ENCODE measurements around the gene DDX20. TPM values are rescaled to one million over a fixed set of nuclear protein-coding genes. Genes with fewer than 3 reads are reported as not detected.
"Not testable (repeated sequence)": the region's sequence is repeated elsewhere in the genome, so short reads cannot be mapped to it uniquely, and the experiment has no call there.

Gene DDX20
- total and polyA plus RNA-seq, 3 experiments from 2014 or later, result 9.8 to 22.7 (median 21.8) TPM

DNA sequence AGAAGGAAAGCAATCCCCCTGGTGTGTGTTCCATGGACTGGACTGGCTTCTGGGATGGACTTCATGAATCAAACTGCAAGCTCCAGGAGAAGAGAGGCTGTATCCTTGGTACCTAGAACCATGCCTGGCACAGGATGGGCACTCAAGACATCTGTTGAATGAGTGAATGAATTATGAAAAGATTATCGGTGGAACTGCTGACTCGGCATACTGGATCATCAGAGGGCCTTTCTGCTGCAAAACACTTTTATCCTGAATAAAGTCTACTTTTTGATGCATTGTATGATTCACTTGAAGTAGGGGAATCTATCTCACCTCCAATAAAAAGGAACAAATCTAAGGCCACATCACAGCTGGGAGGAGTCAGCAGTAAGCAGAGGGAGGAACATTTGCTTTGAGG is 42.9 kb downstream of the DDX20 start:
- Mint-ChIP-seq H3K9me3 (peaks cover 0 to 2% (median 0%) of the 10 kb centered on the region in 5 donors), H3K4me3 (no peak overlapping the region), H3K27ac (no peak overlapping the region), H3K4me1 (no peaks in the 10 kb centered on the region), H3K27me3 (peaks cover 13 to 26% of the 10 kb centered on the region in 2 donors), H3K36me3 (peaks cover 0 to 2% (median 0%) of the 10 kb centered on the region in 3 donors)
- Histone ChIP-seq H3K36me3 (ENCODE audit: insufficient read depth, low read length) (no peaks in the 10 kb centered on the region), H3K4me3 (ENCODE audit: low read length) (no peak overlapping the region), H3K9me3 (ENCODE audit: low read length) (no peaks in the 10 kb centered on the region), H3K27ac (ENCODE audit: low read depth, low read length) (no peak overlapping the region), H3K27me3 (ENCODE audit: insufficient read depth, low read length, poor library complexity, severe bottlenecking) (peaks cover 8% of the 10 kb centered on the region), H3K4me1 (ENCODE audit: insufficient read depth, low read length) (no peaks in the 10 kb centered on the region)
- ChIA-PET CTCF (no interaction called here), POLR2A (no interaction called here)
- DNase-seq, result no peak

DNA sequence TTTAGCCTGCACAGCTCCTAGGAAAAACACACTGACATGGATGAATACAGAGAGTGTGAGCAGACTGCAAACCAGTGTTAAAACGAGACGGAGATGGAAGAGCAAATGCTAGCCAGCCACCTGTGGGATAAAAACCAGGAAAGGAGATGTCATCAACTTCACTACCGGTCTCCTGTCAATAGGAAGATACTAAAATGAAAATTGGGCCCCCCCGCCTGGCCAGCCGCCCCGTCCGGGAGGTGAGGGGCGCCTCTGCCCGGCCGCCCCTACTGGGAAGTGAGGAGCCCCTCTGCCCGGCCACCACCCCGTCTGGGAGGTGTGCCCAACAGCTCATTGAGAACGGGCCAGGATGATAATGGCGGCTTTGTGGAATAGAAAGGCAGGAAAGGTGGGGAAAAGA is 44.0 kb downstream of the DDX20 start:
- H3K27ac ChIP-seq (ENCODE audit: low read depth, low read length); H3K27me3 ChIP-seq (ENCODE audit: insufficient read depth, low read length, poor library complexity, severe bottlenecking); H3K4me3 ChIP-seq (ENCODE audit: low read length); POLR2A ChIA-PET; H3K27ac Mint-ChIP-seq; H3K4me1 ChIP-seq (ENCODE audit: insufficient read depth, low read length); DNase-seq; H3K9me3 Mint-ChIP-seq; H3K9me3 ChIP-seq (ENCODE audit: low read length); CTCF ChIA-PET; H3K4me1 Mint-ChIP-seq; H3K4me3 Mint-ChIP-seq; H3K36me3 Mint-ChIP-seq; H3K36me3 ChIP-seq (ENCODE audit: insufficient read depth, low read length): not testable (repeated sequence)
- H3K27me3 Mint-ChIP-seq, result peaks cover 4 to 23% of the 10 kb centered on the region in 2 donors

DNA sequence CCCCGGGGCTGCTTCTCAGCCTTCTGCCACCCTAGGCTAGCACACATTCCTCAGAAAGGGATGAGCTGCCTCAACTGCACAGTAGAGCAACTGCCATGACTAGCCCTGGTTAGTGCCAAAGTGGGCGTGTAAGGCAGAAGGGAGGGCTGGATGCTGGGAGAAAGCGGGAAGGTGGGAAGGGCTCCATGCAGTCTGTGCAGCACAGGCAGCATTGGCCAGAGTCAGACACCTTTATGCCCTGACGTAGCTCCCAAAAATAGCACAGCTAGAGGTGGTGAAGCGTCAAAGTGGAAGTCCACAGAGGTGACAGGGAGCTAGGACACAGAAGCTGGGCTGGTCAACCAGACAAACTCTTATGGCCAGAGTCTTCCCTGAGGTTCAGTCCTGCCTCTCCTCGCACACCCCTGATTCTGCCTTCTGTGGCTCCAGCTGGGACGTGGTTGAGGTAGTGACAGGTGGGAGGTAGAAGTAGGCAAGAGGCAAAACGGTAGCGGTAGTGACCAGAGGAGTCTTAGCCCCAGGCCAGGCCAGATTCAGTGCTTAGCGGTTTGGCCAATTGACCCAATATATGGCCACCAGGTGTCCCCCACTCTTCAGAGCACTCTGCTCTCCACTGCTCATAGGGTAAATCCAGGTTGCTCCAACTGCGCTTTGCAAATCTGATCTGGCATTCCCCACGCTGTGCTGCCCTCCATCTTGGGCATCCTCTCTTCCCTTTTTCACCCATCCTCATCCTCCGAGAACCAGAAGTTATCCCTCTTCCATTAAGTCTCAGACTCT is 45.6 kb downstream of the DDX20 start:
- ChIA-PET CTCF (no interaction called here), POLR2A (no interaction called here)
- no peak for DNase-seq
- peaks cover 0 to 2% (median 0%) of the 10 kb centered on the region in 5 donors for H3K9me3 Mint-ChIP-seq
- peaks cover 0 to 2% (median 0%) of the 10 kb centered on the region in 3 donors for H3K36me3 Mint-ChIP-seq
- no peak overlapping the region for H3K27ac Mint-ChIP-seq
- Histone ChIP-seq H3K9me3 (ENCODE audit: low read length) (no peaks in the 10 kb centered on the region), H3K4me1 (ENCODE audit: insufficient read depth, low read length) (no peaks in the 10 kb centered on the region), H3K4me3 (ENCODE audit: low read length) (no peak overlapping the region), H3K27me3 (ENCODE audit: insufficient read depth, low read length, poor library complexity, severe bottlenecking) (peaks cover 8% of the 10 kb centered on the region), H3K27ac (ENCODE audit: low read depth, low read length) (no peak overlapping the region), H3K36me3 (ENCODE audit: insufficient read depth, low read length) (no peaks in the 10 kb centered on the region)
- no peak overlapping the region for H3K4me3 Mint-ChIP-seq
- peaks cover 2 to 18% of the 10 kb centered on the region in 2 donors for H3K27me3 Mint-ChIP-seq
- peaks cover 0 to under 1% (median 0%) of the 10 kb centered on the region in 3 donors for H3K4me1 Mint-ChIP-seq

DNA sequence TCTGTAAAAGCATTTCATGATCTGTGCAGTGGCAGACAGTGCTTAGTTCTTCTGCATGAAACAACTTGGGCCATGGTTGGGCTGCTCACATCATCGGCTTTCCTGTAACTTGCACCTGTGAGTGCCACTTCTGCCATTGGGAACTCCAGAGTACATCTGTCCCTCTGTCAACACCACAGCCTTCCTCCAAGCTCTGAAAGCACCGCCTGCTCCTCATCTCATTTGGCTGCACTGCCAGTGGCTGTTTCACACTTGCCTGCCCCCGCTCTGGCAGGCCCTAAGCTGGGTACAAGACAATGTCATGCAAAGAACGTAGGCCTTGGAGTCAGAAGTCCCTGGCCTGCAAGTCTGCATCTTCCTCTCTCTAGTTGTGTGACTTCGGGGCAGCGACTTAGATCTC is 46.4 kb downstream of the DDX20 start:
- H3K9me3 Mint-ChIP-seq, result peaks cover 0 to 2% (median 0%) of the 10 kb centered on the region in 5 donors
- H3K36me3 Mint-ChIP-seq, result peaks cover 0 to 2% (median 0%) of the 10 kb centered on the region in 3 donors
- no peak overlapping the region for H3K27ac ChIP-seq (ENCODE audit: low read depth, low read length)
- peaks cover 8% of the 10 kb centered on the region for H3K27me3 ChIP-seq (ENCODE audit: insufficient read depth, low read length, poor library complexity, severe bottlenecking)
- no peaks in the 10 kb centered on the region for H3K9me3 ChIP-seq (ENCODE audit: low read length)
- H3K27ac Mint-ChIP-seq, result no peak overlapping the region
- no peak overlapping the region for H3K4me3 ChIP-seq (ENCODE audit: low read length)
- peaks cover 2 to 18% of the 10 kb centered on the region in 2 donors for H3K27me3 Mint-ChIP-seq
- peaks cover 7 to 8% (median 7%) of the 10 kb centered on the region in 3 donors for H3K4me1 Mint-ChIP-seq
- no peak overlapping the region for H3K4me3 Mint-ChIP-seq
- no peaks in the 10 kb centered on the region for H3K4me1 ChIP-seq (ENCODE audit: insufficient read depth, low read length)
- no peak for DNase-seq
- ChIA-PET CTCF (no interaction called here), POLR2A (no interaction called here)
- H3K36me3 ChIP-seq (ENCODE audit: insufficient read depth, low read length), result no peaks in the 10 kb centered on the region

DNA sequence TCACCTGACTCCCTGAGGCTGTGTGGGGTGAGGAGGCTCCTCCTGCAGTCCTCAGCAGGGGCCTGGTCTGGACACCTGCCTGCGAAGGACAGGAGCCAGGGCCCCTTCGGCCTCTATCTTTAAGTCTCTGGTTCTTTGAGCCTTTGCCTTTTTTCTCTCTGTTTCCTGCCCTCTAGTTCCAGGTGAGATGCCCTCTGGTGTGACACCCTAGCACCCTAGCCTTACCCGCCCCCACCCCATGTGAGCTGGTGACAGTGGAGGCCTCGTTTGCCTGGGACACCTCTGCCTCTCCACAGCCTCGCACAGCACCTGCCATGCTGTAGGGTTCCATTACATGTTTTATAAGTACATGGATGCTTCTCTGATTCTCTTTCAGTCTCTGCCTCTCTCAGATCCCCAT is 47.3 kb downstream of the DDX20 start:
- H3K4me3 Mint-ChIP-seq, result no peak overlapping the region
- H3K36me3 Mint-ChIP-seq, result peaks cover 0 to 2% (median 0%) of the 10 kb centered on the region in 3 donors
- H3K27me3 Mint-ChIP-seq, result peaks cover 2 to 18% of the 10 kb centered on the region in 2 donors
- peaks cover 7 to 8% (median 7%) of the 10 kb centered on the region in 3 donors for H3K4me1 Mint-ChIP-seq
- H3K9me3 Mint-ChIP-seq, result peaks cover 0 to 2% (median 0%) of the 10 kb centered on the region in 5 donors
- H3K9me3 ChIP-seq (ENCODE audit: low read length), result no peaks in the 10 kb centered on the region
- no peak for DNase-seq
- POLR2A ChIA-PET, result no interaction called here
- H3K4me1 ChIP-seq (ENCODE audit: insufficient read depth, low read length), result no peaks in the 10 kb centered on the region
- peaks cover 3% of the 10 kb centered on the region for H3K27me3 ChIP-seq (ENCODE audit: insufficient read depth, low read length, poor library complexity, severe bottlenecking)
- CTCF ChIA-PET, result no interaction called here
- H3K27ac ChIP-seq (ENCODE audit: low read depth, low read length), result no peak overlapping the region
- no peaks in the 10 kb centered on the region for H3K36me3 ChIP-seq (ENCODE audit: insufficient read depth, low read length)
- no peak overlapping the region for H3K4me3 ChIP-seq (ENCODE audit: low read length)
- no peak overlapping the region for H3K27ac Mint-ChIP-seq

DNA sequence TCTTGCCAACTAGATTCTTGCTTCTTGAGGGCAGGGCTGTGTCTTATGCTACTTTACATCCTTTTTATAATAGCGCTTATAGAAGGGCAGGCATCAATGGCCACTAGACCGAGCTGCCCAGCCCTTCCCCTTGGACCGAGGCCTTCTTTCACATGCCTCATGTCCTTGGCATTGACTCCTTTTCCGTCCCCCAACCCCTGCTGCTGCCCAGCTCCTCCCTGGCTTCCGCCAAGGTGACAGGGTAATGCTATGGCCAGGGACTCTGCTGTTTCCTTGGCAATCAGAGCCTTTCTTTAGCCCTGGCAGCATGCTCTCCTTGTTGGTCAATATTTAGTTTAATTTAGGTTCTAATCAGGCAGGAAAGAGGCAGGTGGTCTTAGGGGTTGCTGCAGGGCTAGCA is 48.2 kb downstream of the DDX20 start:
- CTCF ChIA-PET, result no interaction called here
- H3K27me3 Mint-ChIP-seq, result peaks cover 2 to 18% of the 10 kb centered on the region in 2 donors
- POLR2A ChIA-PET, result no interaction called here
- peaks cover 0 to 2% (median 0%) of the 10 kb centered on the region in 3 donors for H3K36me3 Mint-ChIP-seq
- H3K4me1 Mint-ChIP-seq, result peaks cover 7 to 8% (median 7%) of the 10 kb centered on the region in 3 donors
- H3K27ac ChIP-seq (ENCODE audit: low read depth, low read length), result no peak overlapping the region
- no peaks in the 10 kb centered on the region for H3K4me1 ChIP-seq (ENCODE audit: insufficient read depth, low read length)
- no peak overlapping the region for H3K27ac Mint-ChIP-seq
- no peak overlapping the region for H3K4me3 Mint-ChIP-seq
- no peaks in the 10 kb centered on the region for H3K27me3 ChIP-seq (ENCODE audit: insufficient read depth, low read length, poor library complexity, severe bottlenecking)
- DNase-seq, result no peak
- no peaks in the 10 kb centered on the region for H3K9me3 ChIP-seq (ENCODE audit: low read length)
- H3K9me3 Mint-ChIP-seq, result peaks cover 0 to 2% (median 0%) of the 10 kb centered on the region in 5 donors
- no peak overlapping the region for H3K4me3 ChIP-seq (ENCODE audit: low read length)
- no peaks in the 10 kb centered on the region for H3K36me3 ChIP-seq (ENCODE audit: insufficient read depth, low read length)

DNA sequence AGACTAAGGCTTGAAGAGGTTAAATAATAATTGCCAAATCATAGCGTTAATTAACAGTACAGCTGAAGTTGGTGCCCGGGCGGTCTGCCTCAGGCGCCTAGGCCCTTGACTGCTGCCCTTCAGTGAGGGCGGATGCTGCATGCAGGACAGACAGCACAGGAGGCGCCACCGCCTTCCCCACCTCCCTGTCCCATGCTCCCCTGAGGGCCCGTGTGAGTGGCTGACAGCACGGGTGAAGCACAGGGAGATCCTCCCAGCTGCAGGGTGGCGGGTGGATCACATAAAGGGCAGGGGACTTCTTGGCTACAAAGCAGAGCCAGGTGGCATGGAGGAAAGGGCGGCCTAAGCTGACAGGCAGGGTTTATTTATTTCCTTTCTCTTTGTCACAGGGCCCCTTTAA is 49.1 kb downstream of the DDX20 start:
- Histone ChIP-seq H3K4me1 (ENCODE audit: insufficient read depth, low read length) (no peaks in the 10 kb centered on the region), H3K9me3 (ENCODE audit: low read length) (no peaks in the 10 kb centered on the region), H3K4me3 (ENCODE audit: low read length) (no peak overlapping the region), H3K36me3 (ENCODE audit: insufficient read depth, low read length) (no peaks in the 10 kb centered on the region), H3K27me3 (ENCODE audit: insufficient read depth, low read length, poor library complexity, severe bottlenecking) (no peaks in the 10 kb centered on the region), H3K27ac (ENCODE audit: low read depth, low read length) (no peak overlapping the region)
- H3K36me3 Mint-ChIP-seq, result no peaks in the 10 kb centered on the region
- H3K27ac Mint-ChIP-seq, result peak overlapping the region in 1 of 8 donors; percentile 50
- no peak for DNase-seq
- ChIA-PET CTCF (no interaction called here), POLR2A (no interaction called here)
- H3K27me3 Mint-ChIP-seq, result peaks cover 2 to 18% of the 10 kb centered on the region in 2 donors
- H3K4me1 Mint-ChIP-seq, result peaks cover 7 to 8% (median 7%) of the 10 kb centered on the region in 3 donors
- H3K4me3 Mint-ChIP-seq, result no peak overlapping the region
- no peaks in the 10 kb centered on the region for H3K9me3 Mint-ChIP-seq

DNA sequence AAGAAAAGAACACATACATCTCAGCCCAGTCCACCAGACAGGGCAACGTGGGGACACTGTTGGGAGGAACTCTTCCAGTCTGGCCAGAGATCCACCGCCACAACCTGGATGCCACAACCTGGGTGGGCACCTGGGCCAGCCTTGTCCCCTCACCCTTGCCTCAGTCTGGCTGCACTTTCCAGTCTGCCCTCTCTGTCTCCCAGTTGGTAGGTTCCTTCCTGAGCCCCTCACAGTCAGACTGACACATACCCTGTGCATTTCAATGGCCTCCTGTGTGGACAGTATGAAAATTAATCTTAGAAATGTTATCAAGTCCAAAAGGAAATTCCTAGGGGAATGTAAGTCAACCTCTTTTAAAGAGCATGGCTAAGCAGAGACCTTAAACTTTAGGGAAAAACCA is 49.5 kb downstream of the DDX20 start:
- Histone ChIP-seq H3K27ac (ENCODE audit: low read depth, low read length) (no peak overlapping the region), H3K4me1 (ENCODE audit: insufficient read depth, low read length) (no peaks in the 10 kb centered on the region), H3K4me3 (ENCODE audit: low read length) (no peak overlapping the region), H3K9me3 (ENCODE audit: low read length) (no peaks in the 10 kb centered on the region), H3K27me3 (ENCODE audit: insufficient read depth, low read length, poor library complexity, severe bottlenecking) (no peaks in the 10 kb centered on the region), H3K36me3 (ENCODE audit: insufficient read depth, low read length) (no peaks in the 10 kb centered on the region)
- CTCF ChIA-PET, result no interaction called here
- DNase-seq, result no peak
- Mint-ChIP-seq H3K36me3 (no peaks in the 10 kb centered on the region), H3K9me3 (no peaks in the 10 kb centered on the region), H3K4me3 (no peak overlapping the region), H3K27me3 (peaks cover 2 to 18% of the 10 kb centered on the region in 2 donors), H3K4me1 (peaks cover 7 to 8% (median 7%) of the 10 kb centered on the region in 3 donors), H3K27ac (no peak overlapping the region)
- POLR2A ChIA-PET, result no interaction called here

Data from CD8-positive, alpha-beta memory T cell (primary cell).